K562 (cell line): ENCODE results near the gene PLCG2. TPM values are rescaled to one million over a fixed set of nuclear protein-coding genes. Genes with fewer than 3 reads are reported as not detected.

Experiments used
- ATAC-seq: fragments of 200-7000 bp; cut with Tn5 transposase; 3 replicates; pipeline ENCODE4 v1.9.1; 2020; ENCODE audit warnings: moderate library complexity
- BruUV-seq: library from RNA; stranded (reverse); fragments of 400-500 nt; replicated peaks from 2 replicates; lab custom pipeline; 2021; lab: Mats Ljungman, UMichigan
- CTCF ChIA-PET: fragments of 300-600 bp; formaldehyde crosslinking; extraction: SDS; loops from one replicate; lab custom pipeline; 2021; ENCODE audit warnings: low intra/inter-chr PET ratio; lab: Yijun Ruan, JAX
- POLR2A ChIA-PET: fragments of 300-600, 350-650 bp; sonication (Branson Sonifier 250); formaldehyde crosslinking; extraction: SDS; loops from one replicate; lab custom pipeline; 2021; ENCODE audit warnings: antibody characterized with exemption, inconsistent platforms; lab: Yijun Ruan, JAX
- DNase-seq, 4 experiments: peaks; one replicate each; pipeline versions ENCODE4 v3.0.0 to v3.0.0-alpha.2; 2011 to 2018; ENCODE audit warnings: low spot score in 3 of 4, mixed read lengths in 3 of 4; ENCODE audit errors: extremely low read depth in 1 of 4
- FAIRE-seq: peaks from 2 replicates; lab custom pipeline; 2011; peaks lifted over from hg19 to GRCh38; lab: Jason Lieb, UNC
- H2AFZ ChIP-seq: 2 replicates; pipeline ENCODE4 v1.6.0; 2011; ENCODE audit warnings: low read depth, low read length, control low read depth, inconsistent platforms
- H3K27ac ChIP-seq: fragments of 200-600 bp; 3 replicates; pipeline ENCODE4 v1.8.0; 2011; ENCODE audit warnings: low read depth, mild to moderate bottlenecking, control low read depth, inconsistent platforms, low read length, moderate library complexity, mixed read lengths; ENCODE audit errors: extremely low read depth
- H3K27me3 ChIP-seq, 2 experiments: fragments of 300-600 bp in 1 of 2; 2 replicates in 1 of 2; 3 replicates in 1 of 2; pipeline versions ENCODE4 v1.6.0 to v1.8.0; 2011; ENCODE audit warnings: inconsistent platforms in 2 of 2, low read length in 2 of 2, mild to moderate bottlenecking in 1 of 2, mixed read lengths in 1 of 2, moderate library complexity in 1 of 2; ENCODE audit not compliant: control insufficient read depth in 2 of 2, insufficient read depth in 2 of 2
- H3K36me3 ChIP-seq: fragments of 300-600 bp; 3 replicates; pipeline ENCODE4 v1.8.0; 2011; ENCODE audit warnings: mild to moderate bottlenecking, low read length, inconsistent platforms; ENCODE audit not compliant: control insufficient read depth, insufficient read depth
- H3K4me1 ChIP-seq, 2 experiments: fragments of 200-600 bp in 1 of 2; replicated peaks in 1 of 2; 2 replicates in 1 of 2; 3 replicates in 1 of 2; pipeline versions ENCODE4 v1.5.1 to v1.8.0; 2011; ENCODE audit warnings: inconsistent platforms in 2 of 2, low read length in 2 of 2, mild to moderate bottlenecking in 1 of 2, mixed read lengths in 1 of 2, moderate library complexity in 1 of 2; ENCODE audit not compliant: control insufficient read depth in 2 of 2, insufficient read depth in 2 of 2
- H3K4me2 ChIP-seq: 2 replicates; pipeline ENCODE4 v1.6.1; 2011; ENCODE audit warnings: low read length, control low read depth, inconsistent platforms, mixed read lengths; ENCODE audit not compliant: insufficient read depth
- H3K4me3 ChIP-seq: fragments of 200-600 bp; sonication (generic), shearing (Covaris generic); 2 replicates; pipeline ENCODE4 v1.5.1; 2016; ENCODE audit warnings: control low read depth, inconsistent platforms
- H3K79me2 ChIP-seq: fragments of 200-600 bp; 3 replicates; pipeline ENCODE4 v1.8.0; 2011; ENCODE audit warnings: low read length, inconsistent platforms; ENCODE audit not compliant: control insufficient read depth, insufficient read depth
- H3K9ac ChIP-seq, 2 experiments: 2 replicates each; pipeline versions ENCODE4 v1.6.0 to v1.6.1; 2011; ENCODE audit warnings: low read depth in 2 of 2, low read length in 2 of 2, control low read depth in 1 of 2, inconsistent platforms in 1 of 2, mild to moderate bottlenecking in 1 of 2, mixed read lengths in 1 of 2; ENCODE audit not compliant: insufficient read depth in 1 of 2
- H3K9me1 ChIP-seq: one replicate; pipeline ENCODE4 v1.6.0; 2011; ENCODE audit warnings: inconsistent platforms, mild to moderate bottlenecking, low read length, moderate library complexity; ENCODE audit not compliant: control insufficient read depth, insufficient read depth
- H3K9me3 ChIP-seq: replicated peaks from 2 replicates; pipeline ENCODE4 v1.5.1; 2011; ENCODE audit warnings: low read depth, low read length, inconsistent platforms; ENCODE audit not compliant: control insufficient read depth, insufficient read depth
- H4K20me1 ChIP-seq: replicated peaks from 2 replicates; pipeline ENCODE4 v1.6.1; 2011; ENCODE audit warnings: low read length, inconsistent platforms, mixed read lengths; ENCODE audit not compliant: control insufficient read depth, insufficient read depth
- BRD4 ChIP-seq: fragments of 200-600 bp; sonication (generic); IDR thresholded peaks from 2 replicates; pipeline ENCODE4 v1.6.1; 2017; ENCODE audit warnings: inconsistent platforms
- ELF4 ChIP-seq: fragments of 450-650 bp; formaldehyde crosslinking; IDR thresholded peaks from 2 replicates; pipeline ENCODE4 v1.4.0; 2022; ENCODE audit warnings: missing genetic modification characterization
- FOXK2 ChIP-seq, 2 experiments: fragments of 450-650 bp; IDR thresholded peaks in 1 of 2; conservative IDR thresholded peaks in 1 of 2; 2 replicates each; pipeline ENCODE4 v1.6.1; 2016; ENCODE audit warnings: low read depth in 2 of 2, mild to moderate bottlenecking in 1 of 2
- HNRNPK ChIP-seq: fragments of 200-400 bp; formaldehyde crosslinking; IDR thresholded peaks from one replicate; pipeline ENCODE4 v1.6.1; 2018; ENCODE audit warnings: mild to moderate bottlenecking, low read depth, low read length; ENCODE audit not compliant: poor library complexity, severe bottlenecking
- POLR2G ChIP-seq: fragments of 200-400 bp; formaldehyde crosslinking; IDR thresholded peaks from 2 replicates; pipeline ENCODE4 v1.6.1; 2017; ENCODE audit warnings: low read depth, mild to moderate bottlenecking, antibody characterized with exemption, low read length, moderate library complexity
- ZNF23 ChIP-seq: fragments of 250-450 bp; sonication (Bioruptor Pico); IDR thresholded peaks from 2 replicates; pipeline ENCODE4 v1.4.0; 2020; ENCODE audit warnings: mild to moderate bottlenecking
- ZNF780A ChIP-seq: fragments of 250-450 bp; sonication (Bioruptor Pico); IDR thresholded peaks from 2 replicates; pipeline ENCODE4 v1.5.0; 2021; ENCODE audit warnings: mild to moderate bottlenecking
- WGBS: fragments of 100-300 bp; shearing (Covaris generic); methylation state at CpG from one replicate; pipeline ENCODE4 v1.1.6; 2016; ENCODE audit warnings: low coverage, mixed read lengths; ENCODE audit not compliant: insufficient coverage; ENCODE audit errors: missing lambda C conversion rate; 5-methylcytosine and 5-hydroxymethylcytosine counted together
- in situ Hi-C: fragments of 300-500 bp; cut with MboI; formaldehyde crosslinking; loops from 4 replicates; pipeline ENCODE4 v1.15.0; 2018; ENCODE audit warnings: inconsistent platforms, mixed read lengths
- intact Hi-C: fragments of 100-400 bp; cut with micrococcal nuclease; formaldehyde crosslinking; loops from 2 replicates; pipeline ENCODE4 v1.14.2; 2022
- polyA plus RNA-seq, 8 experiments: library from polyadenylated mRNA; depleted of rRNA in 4 of 8; stranded (reverse) in 5 of 8; unstranded in 3 of 8; fragments of >200 nt; fragmentation: Nextera tagmentation in 2 of 8; fragmentation: Illumina TruSeq in 1 of 8; extraction: Ambion mirVana in 2 of 8; extraction: Trizol in 1 of 8; gene quantifications; 2 replicates each; pipeline versions ENCODE4 v1.2.1 to v1.2.3, GENCODE V29; 2011 to 2014; ENCODE audit warnings: inconsistent platforms in 1 of 8, missing spikeins in 1 of 8
- total RNA-seq, 7 experiments: library from RNA; depleted of rRNA in 6 of 7; stranded (reverse); fragments of >200 nt in 6 of 7; fragmentation: Illumina TruSeq in 2 of 7; extraction: Trizol in 2 of 7; gene quantifications; 2 replicates each; pipeline versions ENCODE4 v1.2.1 to v1.2.3, GENCODE V29; 2011 to 2021; ENCODE audit warnings: low replicate concordance in 1 of 7
- TF ChIP-seq, protein P1 (sequence below): fragments of 250-450 bp; sonication (Bioruptor Pico); IDR thresholded peaks from 2 replicates; pipeline ENCODE4 v1.9.0; 2021; ENCODE audit warnings: mild to moderate bottlenecking, inconsistent platforms

Gene PLCG2
- total and polyA plus RNA-seq, 9 of the 15 experiments (the other 6 are each of a cell fraction or from before 2014, with no cell fraction given): 0.94 to 7.1 (median 3.1) TPM

DNA sequence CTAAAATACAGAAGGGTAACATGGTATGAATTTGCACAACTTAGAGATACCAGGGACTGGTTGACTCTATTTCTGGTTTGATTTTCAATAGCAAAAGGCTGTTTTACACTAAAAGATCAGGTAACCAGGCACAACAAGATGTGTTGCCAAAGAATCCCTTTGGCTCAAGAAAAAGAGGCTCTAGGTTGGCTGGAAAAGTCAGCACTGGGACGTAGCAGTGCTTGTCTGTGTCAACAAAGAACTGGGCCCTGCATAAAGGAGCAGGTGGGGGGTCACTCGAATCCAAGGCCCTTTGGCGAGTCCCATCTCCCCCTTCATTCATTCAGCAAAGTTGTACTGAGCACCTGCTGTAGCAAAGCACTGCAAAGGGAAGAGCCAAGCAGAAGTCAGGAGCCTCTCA is 213.8 kb downstream of the PLCG2 start:
- ChIA-PET CTCF (no interaction called here), POLR2A (no interaction called here)
- no peaks in the 10 kb centered on the region for H3K79me2 ChIP-seq
- no peak overlapping the region for H3K27ac ChIP-seq
- no peaks in the 10 kb centered on the region for H3K36me3 ChIP-seq
- no peak for ATAC-seq
- no peak overlapping the region for H2AFZ ChIP-seq
- no peak overlapping the region for H3K9ac ChIP-seq
- TF ChIP-seq ELF4 (CRISPR knock-in tag) (no peak), BRD4 (no peak), ZNF780A (CRISPR knock-in tag) (no peak), FOXK2 (conservative IDR thresholded peaks at IDR 0.05 in 1 of 2, IDR thresholded peaks at IDR 0.05 in 1 of 2; ENCODE audit: low read depth in 2 of 2) (no peak), POLR2G (no peak), ZNF23 (CRISPR knock-in tag) (no peak), HNRNPK (no peak)
- TF ChIP-seq, protein P1, sequence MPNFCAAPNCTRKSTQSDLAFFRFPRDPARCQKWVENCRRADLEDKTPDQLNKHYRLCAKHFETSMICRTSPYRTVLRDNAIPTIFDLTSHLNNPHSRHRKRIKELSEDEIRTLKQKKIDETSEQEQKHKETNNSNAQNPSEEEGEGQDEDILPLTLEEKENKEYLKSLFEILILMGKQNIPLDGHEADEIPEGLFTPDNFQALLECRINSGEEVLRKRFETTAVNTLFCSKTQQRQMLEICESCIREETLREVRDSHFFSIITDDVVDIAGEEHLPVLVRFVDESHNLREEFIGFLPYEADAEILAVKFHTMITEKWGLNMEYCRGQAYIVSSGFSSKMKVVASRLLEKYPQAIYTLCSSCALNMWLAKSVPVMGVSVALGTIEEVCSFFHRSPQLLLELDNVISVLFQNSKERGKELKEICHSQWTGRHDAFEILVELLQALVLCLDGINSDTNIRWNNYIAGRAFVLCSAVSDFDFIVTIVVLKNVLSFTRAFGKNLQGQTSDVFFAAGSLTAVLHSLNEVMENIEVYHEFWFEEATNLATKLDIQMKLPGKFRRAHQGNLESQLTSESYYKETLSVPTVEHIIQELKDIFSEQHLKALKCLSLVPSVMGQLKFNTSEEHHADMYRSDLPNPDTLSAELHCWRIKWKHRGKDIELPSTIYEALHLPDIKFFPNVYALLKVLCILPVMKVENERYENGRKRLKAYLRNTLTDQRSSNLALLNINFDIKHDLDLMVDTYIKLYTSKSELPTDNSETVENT (CRISPR knock-in tag): no peak
- no peak overlapping the region for H3K4me2 ChIP-seq
- in situ Hi-C loops: no loop called here
- no peak overlapping the region for H3K4me3 ChIP-seq
- no peaks in the 10 kb centered on the region; a peak in 1 of 5 replicates for H3K4me1 ChIP-seq
- no peaks in the 10 kb centered on the region for H3K9me3 ChIP-seq
- BruUV-seq: no TSS peak
- no peak for FAIRE-seq
- 0% methylated on average over 3 of the region's 3 CpGs for WGBS
- intact Hi-C loops: no loop called here
- H3K9me1 ChIP-seq: no peaks in the 10 kb centered on the region
- DNase-seq: no peak
- no peaks in the 10 kb centered on the region for H4K20me1 ChIP-seq
- H3K27me3 ChIP-seq: peaks cover 0 to 11% of the 10 kb centered on the region in 2 experiments; a peak in 3 of 5 replicates
